GM18505 (cell line): ENCODE results near the gene SLC2A5.

Experiments used
- ATAC-seq: cut with Tn5 transposase; IDR thresholded peaks from one replicate; pipeline ENCODE4 v1.9.1; 2021; ENCODE audit not compliant: unreplicated experiment
- POLR2A ChIP-seq: IDR thresholded peaks from 4 replicates; pipeline ENCODE4 v1.6.1; 2011; ENCODE audit warnings: borderline replicate concordance; ENCODE audit not compliant: insufficient read depth, insufficient read length; ENCODE audit errors: extremely low read depth

Gene SLC2A5

GRCh38 chr1:8988618-8988967, 80.8 kb downstream of the SLC2A5 start:
- no peak for ATAC-seq
- TF ChIP-seq POLR2A: no peak

DNA sequence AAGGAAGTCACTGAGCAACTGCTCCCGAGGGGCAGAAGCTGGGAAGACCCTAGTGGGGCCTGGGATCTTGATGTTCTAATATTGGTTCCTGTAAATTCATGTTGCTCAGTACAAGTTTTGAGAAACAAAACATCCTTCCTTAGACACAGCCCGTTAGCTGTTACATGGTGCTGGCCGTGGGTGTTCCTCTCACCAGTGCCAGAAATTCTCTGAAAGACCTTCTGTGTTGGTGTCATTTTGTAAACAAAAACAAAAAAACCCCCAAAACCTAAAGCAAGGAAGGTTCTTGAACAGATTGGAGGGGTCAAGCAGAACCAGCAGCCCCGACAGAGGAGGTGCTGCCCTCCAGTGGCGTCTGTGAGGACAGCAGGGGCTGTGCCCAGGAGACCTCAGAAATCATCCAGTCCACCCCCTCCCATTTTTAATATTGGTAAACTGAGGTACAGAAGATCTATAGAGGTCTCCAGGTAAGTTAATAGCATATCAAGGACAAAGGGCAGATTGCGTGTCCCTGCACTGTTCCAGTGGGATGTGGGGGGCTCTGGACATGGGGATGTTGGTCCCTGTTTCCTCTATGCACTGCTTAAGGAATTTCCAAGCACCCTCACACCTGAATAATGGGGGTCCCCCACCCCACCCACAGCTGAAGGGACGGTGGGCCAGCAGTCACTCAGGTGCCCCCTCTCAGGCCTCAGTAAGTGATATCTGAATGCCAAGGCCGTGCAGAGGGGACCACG, 81.4 kb downstream of the SLC2A5 start:
- no peak for ATAC-seq
- TF ChIP-seq POLR2A: no peak

- no peak for ATAC-seq
- no peak for TF ChIP-seq POLR2A
These were observed 82.6 kb downstream of the SLC2A5 start for GRCh38 chr1:8986814-8987190.

DNA sequence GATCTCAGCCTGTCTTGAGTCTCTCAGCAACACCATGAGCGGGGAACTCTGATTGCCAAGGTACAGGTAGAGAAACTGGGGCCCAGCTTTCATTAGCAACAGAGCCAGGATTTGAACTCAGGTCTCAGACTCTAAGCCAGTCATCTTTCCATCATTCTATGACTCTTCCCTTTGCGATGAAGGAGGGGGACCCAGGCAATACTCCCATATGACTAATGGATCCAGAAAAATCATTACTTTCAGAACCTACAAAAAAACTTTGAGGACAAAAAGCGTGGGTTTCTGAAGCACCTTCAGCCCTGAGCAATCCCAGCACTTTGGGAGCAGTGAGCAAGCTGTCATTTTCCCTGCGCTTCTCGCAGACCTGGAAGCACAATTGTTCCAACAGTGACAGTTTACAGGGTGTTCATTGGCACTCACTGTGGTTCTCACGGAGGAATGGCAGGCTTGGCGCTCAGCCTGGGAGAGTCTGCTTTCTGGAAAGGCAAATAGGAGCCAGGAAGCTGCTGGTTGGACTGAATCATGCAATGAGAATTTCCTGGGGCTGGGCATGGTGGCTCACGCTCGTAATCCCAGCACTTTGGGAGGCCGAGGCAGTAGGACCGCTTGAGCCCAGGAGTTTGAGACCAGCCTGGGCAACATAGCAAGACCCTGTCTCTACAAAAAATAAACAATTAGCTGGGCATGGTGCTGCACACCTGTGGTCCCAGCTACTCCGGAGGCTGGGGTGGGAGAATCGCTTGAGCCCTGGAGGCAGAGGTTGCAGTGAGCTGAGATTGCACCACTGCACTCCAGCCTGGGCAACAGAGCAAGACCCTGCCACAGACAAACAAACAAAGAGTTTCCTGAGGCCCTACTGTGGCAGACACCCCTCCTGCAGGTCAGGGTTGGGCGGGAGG, 83.3 kb downstream of the SLC2A5 start:
- no peak for TF ChIP-seq POLR2A
- no peak for ATAC-seq
